ENCODE data around the gene NLRP4.
"Not testable (repeated sequence)": the region's sequence is repeated elsewhere in the genome, so short reads cannot be mapped to it uniquely, and the experiment has no call there.

NLRP4 gene

GRCh38 chr19:55877211-55877610 is 40.9 kb downstream of the NLRP4 start:
- DNase-seq (ENCODE audit: low spot score): no peak

- DNase-seq (ENCODE audit: low spot score): no peak
Measured at GRCh38 chr19:55882626-55883025, 46.3 kb downstream of the NLRP4 start.

- no peak for DNase-seq (ENCODE audit: low spot score)
Measured at GRCh38 chr19:55898911-55899310, 62.6 kb downstream of the NLRP4 start.

- no peak for DNase-seq (ENCODE audit: low spot score)
Measured at GRCh38 chr19:55901369-55902079, 65.2 kb downstream of the NLRP4 start.

GRCh38 chr19:55902080-55902751 is 65.9 kb downstream of the NLRP4 start:
- no peak for DNase-seq (ENCODE audit: low spot score)

DNA sequence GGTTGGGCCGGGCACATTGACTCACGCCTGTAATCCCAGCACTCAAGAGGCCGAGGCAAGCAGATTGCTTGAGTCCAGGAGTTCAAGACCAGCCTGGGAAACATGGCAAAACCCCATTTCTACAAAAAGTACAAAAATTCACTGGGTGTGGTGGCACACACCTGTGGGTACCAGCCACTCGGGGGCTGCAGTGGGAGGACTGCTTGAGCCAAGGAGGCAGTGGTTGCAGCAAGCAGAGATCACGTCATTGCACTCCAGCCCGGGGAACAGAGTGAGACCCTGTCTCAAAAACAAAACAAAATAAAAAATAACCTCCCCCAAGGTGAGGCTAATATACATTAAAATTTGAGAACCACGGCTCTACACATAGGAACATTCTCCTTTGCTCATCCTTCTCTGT is 70.9 kb downstream of the NLRP4 start:
- no peak for DNase-seq (ENCODE audit: low spot score)

DNA sequence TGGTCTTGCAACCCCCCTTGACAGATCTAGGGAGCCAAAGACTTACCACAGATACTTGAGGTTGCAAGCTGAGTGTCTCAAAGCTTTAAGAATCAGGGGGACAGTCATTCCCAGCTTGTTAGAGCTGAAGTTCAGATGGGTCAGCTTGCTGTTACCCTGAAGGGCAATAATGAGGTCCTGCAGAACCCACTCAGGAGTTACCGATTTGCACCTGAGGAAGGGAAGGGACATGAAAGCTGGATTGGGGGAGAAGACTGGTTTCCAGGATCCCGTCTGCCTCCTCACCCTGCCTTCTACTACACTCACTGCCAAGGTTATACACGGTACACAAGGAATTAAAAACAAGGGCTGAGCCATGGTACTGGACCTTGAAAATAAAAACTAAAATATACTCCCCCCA is 71.4 kb downstream of the NLRP4 start:
- DNase-seq (ENCODE audit: low spot score): no peak

GRCh38 chr19:55909801-55910200 is 73.5 kb downstream of the NLRP4 start:
- no peak for DNase-seq (ENCODE audit: low spot score)

- no peak for DNase-seq (ENCODE audit: low spot score)
Measured at GRCh38 chr19:55912916-55913315, 76.6 kb downstream of the NLRP4 start.

DNA sequence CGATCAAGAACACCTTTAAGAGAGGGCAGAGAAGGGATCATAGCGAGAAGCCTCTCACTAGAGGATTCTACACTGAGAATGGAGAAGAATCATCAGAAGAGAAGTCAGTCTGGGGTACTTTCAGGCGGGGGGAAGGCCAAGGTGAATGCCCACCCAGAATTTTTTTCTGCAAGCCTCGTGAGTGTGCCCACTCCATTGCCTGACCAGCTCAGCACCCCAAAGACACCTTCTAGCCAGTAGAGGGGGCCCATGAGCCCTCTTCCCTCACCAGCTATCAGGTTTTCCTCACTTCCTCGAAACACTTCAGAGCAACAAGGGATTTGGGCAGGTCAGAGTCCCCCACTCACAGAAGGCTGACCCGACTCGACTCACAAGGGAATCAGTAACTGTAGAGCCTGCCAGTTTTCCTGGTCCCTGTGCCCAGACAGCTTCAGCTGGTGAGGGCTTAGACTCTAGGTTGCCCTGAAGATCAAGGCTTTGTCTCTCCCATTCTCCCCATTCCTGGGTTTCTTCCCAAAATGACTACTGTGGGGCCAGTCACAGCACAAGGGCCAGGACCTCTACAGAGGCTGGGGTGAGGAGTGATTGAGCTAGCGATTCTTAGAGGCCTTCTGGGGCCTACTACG is 77.4 kb downstream of the NLRP4 start:
- no peak for DNase-seq (ENCODE audit: low spot score)

GRCh38 chr19:55923556-55923955 is 87.2 kb downstream of the NLRP4 start:
- no peak for DNase-seq (ENCODE audit: low spot score)

DNA sequence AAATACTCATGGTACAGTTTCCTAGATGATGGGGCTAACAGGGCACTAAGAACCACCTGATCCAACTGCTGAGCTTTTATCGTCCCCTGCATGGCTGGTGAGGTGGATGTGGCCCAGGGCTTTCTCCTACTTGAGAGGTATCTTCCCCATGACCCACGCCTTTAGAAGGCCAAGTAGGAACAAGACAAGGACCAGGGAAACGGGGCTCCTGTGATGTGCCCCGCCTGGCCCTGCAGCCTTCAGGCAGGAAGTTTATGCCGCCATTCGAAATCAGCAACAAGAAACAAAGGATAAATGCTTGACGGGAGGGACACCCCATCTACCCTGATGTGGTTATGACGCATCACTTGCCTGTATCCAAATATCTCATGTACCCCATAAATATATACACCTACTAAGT is 91.7 kb downstream of the NLRP4 start:
- no peak for DNase-seq (ENCODE audit: low spot score)

DNA sequence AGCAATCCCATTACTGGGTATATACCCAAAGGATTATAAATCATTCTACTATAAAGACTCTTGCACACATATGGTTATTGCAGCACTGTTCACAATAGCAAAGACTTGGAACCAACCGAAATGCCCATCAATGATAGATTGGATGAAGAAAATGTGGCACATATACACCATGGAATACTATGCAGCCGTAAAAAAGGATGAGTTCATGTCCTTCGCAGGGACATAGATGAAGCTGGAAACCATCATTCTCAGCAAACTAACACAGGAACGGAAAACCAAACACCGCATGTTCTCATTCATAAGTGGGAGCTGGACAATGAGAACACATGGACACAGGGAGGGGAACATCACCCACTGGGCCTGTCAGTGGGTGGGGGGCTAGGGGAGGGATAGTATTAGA is 92.9 kb downstream of the NLRP4 start:
- DNase-seq (ENCODE audit: low spot score): not testable (repeated sequence)

DNA sequence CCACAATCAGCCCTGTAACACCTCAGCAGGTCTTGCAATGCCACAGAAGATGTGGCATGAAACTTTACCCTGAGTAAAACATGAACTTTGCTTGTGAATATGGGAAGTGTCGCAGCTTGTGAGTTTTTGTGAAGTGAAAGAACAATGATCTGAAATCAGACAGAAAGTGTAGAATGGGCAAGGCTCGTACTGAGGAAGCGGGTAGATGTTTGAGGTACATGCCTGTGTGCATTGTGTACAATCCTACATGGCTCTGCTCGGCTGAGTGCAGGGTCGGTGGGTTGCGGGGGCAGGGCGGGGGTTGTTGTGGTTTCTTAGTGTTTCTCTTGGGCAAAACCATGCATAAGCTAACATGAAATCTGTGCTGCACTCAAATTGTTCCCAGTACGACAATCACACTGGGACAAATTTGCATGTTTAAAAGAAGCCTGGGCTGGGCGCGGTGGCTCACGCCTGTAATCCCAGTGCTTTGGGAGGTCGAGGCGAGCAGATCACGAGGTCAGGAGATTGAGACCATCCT is 94.7 kb downstream of the NLRP4 start:
- no peak for DNase-seq (ENCODE audit: low spot score)
